Suppressor macrophage (primary cell): Measurements from ENCODE around the gene KIRREL3.

Experiments used
- DNase-seq, 4 experiments: peaks; one replicate each; pipeline ENCODE4 v3.0.0-alpha.2; 2020 to 2022

Gene KIRREL3

DNA sequence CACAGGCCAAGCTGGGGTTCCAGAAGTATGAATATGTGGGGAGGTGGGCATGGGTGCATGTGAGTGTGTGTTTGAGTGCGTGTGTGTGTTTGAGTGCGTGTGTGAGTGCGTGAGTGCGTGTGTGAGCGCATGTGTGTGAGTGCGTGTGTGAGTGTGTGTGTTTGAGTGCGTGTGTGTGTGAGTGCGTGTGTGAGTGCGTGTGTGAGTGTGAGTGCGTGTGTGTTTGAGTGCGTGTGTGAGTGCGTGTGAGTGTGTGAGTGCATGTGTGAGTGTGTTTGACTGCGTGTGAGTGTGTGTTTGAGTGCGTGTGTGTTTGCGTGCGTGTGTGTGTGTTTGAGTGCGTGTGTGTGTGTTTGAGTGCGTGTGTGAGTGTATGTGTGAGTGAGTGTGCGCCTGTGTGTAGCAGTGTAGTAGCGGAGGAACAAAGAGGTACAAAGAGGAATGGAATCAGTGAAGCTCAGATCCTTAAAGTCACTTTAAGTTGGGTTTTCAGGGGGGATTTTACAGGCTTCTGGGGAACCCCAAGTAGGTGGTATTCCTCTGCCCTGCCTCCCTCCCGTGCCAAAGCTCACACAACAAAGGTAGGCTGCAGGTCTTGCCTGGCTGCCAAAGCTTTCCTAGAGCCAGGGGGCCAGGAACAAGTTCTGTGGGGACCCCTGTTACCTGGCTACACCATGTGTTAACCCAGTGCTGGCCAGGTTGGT, 137.1 kb downstream of the KIRREL3 start:
- no peak for DNase-seq

- no peak for DNase-seq
These were observed 137.8 kb downstream of the KIRREL3 start for GRCh38 chr11:126862664-126863243.

DNA sequence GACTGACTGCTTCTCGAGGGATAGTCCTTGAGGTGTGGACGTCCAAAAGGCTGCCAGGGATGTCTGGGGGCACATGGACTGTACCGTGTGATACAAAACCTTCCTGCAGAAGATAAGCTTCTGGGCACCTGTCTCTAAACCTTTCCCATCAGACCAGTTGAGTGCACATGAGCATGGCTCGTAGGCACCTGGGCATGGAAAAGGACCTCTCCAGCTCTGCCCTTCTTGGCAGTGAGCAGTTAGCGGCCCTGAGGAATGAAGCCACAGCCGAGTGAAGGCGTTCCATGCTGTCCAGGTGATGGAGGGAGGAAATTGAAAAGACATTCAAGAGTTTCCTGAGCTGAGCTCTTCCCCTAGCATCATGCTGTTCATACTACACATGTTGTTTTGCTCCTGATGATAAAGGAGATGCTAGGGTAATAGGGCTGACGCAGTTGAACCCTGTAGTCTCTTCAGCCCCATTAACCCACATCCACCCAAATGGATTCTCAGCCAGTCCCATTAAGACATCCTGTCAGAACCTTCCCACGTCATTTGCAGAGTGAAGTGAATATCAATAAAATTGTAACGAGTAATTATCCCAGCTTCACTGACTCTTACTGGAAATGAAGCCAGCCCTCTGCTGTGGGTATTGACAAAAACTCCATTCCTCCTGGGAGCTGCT, 138.6 kb downstream of the KIRREL3 start:
- DNase-seq = no peak

- no peak for DNase-seq
These were observed 142.4 kb downstream of the KIRREL3 start for GRCh38 chr11:126857860-126858808.

DNA sequence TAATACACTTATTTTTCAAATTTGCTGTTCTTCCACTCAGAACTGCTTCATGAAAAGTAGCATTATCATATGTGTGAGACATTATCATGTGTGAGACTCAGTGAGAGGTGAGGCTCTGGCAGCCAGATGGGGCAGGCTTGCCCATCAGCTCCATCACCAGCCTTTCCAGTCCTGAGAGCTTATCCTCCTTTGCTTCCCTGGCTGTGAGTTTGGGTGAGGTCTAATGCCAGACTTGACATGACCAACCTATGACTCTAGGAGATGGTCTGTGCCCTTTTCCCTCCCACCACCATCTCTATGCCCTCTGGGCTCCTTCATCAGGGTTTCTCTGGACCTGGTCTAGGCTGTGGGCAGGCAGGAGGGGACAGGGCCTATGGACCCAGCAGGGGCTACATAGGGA, 145.0 kb downstream of the KIRREL3 start:
- DNase-seq = no peak

DNA sequence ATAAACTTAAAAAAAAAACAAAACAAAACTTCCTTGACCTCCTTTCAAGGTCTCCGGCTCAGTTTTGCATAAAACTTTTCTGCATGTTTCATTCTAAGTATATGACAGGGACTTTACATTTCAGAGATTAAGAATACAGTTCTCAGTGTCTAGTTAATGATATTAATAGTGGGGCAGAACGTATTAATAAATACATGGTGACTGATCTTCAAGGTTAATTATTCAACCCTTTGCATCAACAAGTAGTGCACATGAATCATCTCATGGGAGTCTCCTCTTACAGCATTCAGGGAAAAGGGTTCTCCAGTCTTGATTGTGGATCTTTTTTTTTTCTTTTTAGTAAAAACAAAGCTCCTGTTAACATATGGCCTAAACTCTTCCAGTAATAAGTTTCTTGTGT, 146.8 kb downstream of the KIRREL3 start:
- no peak for DNase-seq

- DNase-seq = no peak
These were observed 155.8 kb downstream of the KIRREL3 start for GRCh38 chr11:126844789-126845188.

- DNase-seq = no peak
These were observed 157.5 kb downstream of the KIRREL3 start for GRCh38 chr11:126843096-126843495.

DNA sequence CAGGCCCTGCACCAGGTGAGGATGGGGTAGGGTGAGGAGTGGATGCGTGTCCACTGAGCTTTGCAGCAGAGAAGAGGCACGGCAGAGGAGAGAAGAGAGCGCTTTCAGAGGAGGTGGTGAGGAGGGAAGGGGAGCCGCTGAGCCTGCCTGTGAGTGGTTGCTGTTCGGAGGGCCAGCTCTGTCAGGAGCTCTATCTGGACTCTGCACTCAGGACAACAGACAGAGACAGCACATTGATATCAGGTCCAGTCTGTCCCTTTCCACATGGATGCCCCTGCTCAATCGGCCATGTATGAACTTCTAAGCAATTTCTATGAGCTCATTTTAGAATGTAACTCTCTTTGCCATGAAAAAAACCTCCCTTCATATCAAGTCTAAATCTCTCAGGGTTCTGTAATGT, 158.6 kb downstream of the KIRREL3 start:
- no peak for DNase-seq

DNA sequence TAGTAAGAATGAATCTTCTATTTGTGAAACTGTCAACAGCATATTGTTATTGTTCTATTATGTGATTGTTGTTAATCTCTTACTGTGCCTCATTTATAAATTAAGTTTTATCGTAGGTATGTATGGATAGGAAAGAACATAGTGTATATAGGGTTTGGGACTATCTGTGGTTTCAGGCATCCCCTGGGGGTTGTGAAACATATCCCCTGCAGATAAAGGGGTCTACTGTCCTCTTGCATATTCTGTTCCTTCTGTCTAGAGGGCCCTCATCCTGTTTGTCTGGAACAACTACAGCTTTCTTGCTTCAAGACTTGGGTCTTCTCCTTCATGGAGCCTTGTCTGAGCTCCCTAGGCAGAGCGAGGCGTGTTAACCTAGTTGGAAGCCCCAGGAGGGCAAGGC, 159.6 kb downstream of the KIRREL3 start:
- DNase-seq = no peak

DNA sequence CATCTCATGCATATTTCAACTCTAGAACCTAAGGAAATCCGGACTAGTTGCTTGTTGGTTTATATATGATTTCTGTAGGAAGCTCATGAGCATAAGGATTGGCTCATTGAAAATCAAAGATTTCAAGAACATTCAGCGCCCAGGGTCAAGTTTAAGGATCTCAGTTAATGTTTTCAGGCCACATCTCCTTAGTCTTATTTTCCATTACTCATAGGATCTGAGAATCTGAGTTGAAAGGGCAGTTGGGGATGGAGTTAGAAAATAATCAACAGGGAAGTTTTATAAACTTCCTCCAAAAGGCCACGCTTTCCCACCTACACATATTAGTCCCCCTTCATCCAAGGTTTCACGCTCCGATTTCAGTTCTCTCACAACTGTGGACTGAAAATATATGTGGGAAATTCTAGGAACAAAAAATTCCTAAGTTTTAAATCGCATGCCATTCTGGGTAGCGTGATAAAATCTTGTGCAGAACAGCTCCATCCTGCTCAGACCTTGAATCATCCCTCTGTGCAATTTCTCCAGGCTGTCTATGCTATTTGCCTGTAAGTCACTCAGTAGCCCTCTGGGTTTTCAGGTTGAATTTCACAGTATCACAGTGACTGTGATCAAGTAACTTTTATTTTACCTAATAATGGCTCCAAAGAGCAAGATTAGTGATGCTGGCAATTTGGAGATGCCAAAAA, 160.2 kb downstream of the KIRREL3 start:
- no peak for DNase-seq

DNA sequence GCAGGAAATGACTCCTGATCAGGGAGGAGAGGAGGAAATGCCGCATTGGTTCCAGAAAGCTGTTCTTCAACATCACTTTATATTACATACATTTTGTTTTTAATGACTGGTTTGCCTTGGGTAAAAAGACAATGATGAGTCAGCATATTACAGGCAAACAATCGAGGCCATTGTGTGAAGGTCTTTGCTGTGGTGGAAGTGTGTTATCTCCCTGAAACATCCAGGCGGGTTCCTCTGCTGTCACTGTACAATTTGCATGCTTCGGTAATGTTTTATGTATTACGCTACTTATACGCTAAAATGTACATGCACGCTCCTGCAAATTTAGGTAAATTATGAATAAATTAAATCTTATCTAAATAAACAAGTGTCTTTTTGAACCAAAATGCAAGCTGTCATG, 161.1 kb downstream of the KIRREL3 start:
- DNase-seq = no peak

DNA sequence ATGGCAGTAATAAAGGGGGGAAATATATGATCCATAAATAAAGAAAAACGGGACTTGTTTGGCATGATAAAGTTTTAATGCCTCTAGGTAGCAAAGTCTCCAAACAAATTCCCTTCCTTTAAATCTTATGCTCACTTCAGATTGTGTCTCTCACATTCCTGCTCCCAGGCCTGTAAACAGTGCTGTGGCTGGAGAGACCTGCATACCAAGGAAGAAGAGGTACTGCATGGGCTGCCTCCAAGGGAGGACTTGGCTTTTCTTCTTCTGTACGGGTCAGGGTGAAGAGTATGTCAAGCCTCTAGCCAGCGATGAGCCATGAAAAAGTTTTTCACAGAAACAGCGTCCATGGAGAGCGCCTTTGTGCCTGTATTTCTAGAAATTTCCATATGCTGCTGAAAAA, 161.8 kb downstream of the KIRREL3 start:
- no peak for DNase-seq

DNA sequence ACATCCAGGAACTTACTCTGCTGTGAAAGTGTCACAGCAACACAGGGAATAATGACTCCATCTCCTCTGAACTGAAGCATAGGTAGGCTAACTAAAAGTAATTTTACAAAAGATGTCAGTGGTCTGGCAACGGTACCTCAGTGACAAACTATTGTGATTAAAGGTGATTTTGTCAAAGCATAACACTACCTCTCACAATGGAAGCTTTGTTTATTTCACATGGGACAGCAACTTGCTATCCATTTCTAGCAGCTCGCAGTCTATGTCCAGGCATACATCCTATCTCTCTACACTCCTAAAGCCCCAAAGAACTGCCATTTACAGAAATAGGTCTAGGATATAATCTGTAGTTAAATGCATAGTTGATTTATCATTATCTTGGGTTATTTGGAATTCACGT, 163.0 kb downstream of the KIRREL3 start:
- no peak for DNase-seq

DNA sequence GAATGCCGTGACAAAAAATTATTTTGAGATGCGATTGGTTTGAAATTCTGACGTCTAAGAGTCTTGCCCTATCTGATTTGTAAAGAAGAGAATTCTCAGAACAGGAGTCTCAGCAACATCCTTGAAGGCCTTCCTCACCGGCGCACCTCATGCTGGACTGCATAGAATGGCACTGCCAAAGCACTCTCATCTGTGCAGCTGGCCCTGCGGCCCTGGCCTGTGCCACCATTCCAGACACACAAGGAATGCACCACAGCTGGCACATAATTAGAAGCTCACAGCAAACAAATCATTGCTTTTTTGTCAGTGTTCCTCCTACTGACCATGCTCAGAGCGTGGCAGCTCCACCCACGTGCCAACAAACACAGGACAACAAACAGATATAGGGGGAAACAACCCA, 166.0 kb downstream of the KIRREL3 start:
- DNase-seq = no peak

GRCh38 chr11:126834149-126834548, 166.4 kb downstream of the KIRREL3 start:
- DNase-seq = no peak

DNA sequence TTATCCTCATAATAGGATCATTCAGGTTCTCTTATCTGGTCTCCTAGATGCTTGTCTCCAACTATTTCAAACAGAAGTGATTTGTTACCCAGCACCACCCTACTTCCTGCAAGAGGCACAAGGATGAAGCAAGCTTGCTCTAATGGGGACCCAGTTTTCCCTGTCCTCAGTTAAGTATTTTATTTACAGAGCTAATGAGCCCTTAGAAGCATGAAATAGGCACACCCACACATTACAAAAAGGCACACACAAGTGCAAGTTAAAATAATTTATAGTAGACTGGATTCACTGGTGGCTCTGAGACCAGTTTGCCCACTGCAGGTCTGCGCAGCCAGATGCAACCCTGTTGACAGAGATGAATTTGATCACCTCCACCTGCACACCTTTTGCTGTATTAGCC, 167.5 kb downstream of the KIRREL3 start:
- no peak for DNase-seq

- no peak for DNase-seq
These were observed 168.2 kb downstream of the KIRREL3 start for GRCh38 chr11:126832387-126832786.

DNA sequence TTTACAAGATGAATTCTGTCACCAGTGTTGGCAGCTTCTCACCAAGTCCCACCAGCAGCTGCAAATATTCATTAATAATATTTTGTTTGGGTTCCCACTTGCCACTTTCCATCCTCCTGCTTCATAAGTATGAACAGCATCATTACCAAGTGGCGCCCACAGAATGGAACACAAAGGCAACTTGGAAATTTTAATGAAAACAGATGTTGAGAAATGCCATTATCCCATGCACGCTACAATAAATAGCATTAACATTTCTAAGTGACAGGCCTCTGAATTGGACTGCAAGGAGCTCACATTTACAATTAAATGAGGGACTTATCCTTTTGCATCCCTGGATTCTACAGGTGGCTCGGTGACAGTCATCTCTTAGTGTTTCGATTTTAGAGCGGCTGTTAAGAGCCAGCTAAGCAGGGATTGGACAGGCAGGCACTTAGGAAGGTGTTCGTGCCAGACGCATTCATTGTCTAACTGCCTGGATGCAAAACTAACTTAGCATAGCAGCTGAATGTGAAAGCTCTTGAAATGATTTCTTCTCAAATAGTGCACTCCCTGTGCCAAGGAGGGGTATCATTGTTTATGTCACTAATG, 170.3 kb downstream of the KIRREL3 start:
- no peak for DNase-seq

DNA sequence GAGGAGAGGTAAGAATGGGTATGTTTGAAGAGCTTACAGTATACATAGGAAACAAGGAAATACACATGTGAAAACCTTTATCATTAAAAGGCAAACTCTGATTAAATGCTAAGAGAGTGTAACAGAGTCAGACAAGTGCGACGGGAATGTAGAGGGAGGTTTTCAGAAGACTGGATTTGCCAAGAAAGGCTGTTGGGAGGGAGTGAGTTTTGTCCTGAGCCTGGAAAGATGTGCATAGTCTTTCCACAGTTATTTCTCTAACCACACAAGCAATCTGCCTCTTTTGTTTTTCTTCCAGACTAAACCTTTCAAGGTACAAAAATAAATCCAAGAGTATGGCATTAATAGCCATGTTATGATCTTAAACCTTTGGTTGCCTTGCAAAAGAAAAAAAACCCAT, 170.9 kb downstream of the KIRREL3 start:
- DNase-seq = no peak

GRCh38 chr11:126824035-126824607, 176.4 kb downstream of the KIRREL3 start:
- no peak for DNase-seq

- DNase-seq = no peak
These were observed 177.3 kb downstream of the KIRREL3 start for GRCh38 chr11:126823274-126823673.
